ENCODE data around the gene SHANK3. TPM values are rescaled to one million over a fixed set of nuclear protein-coding genes. Genes with fewer than 3 reads are reported as not detected.

The SHANK3 gene
- total and polyA plus RNA-seq, 2 experiments from 2014 or later = 0.10 to 0.97 TPM

DNA sequence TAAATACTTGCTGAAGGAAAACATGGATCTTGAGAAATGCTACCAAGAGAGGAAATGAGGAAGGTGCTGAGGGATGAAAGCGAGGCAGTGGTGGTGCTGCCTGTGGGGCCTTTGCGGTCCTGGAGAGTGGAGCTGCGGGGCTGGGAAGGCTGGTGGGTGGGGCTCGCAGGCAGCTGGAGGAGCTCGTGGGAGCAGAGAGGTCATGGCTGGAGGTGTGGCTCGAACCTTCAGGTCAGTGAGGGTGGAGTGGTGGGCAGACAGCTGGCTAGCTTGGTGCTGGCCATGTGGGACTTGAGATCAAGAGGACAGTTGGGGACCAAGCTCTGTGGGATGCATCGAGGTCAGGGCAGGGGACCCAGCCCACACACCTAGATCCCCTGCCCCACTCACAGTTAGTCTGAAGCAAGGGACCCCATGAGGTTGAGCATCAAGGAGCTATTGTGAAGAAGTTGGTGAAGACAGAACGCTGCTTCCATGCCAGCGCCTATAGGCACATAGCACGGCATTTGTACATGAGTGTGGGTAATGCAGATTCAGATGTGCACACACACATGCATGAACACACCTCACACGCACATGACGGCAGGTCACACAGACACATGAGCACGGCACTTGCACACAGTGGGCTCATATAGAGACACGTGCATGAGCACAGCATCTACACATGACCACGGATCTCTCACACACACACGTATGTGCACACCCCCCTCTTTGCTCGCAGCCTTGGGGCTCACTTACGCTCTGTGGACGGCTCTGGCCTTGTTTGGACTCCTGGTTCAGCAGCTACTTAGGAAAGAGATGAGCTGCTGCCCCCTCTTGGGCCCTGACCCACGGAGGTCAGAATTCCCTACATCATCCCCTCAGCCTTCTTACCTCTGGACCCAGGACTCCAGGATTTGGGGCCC is 30.4 kb downstream of the SHANK3 start:
- H3K4me2 ChIP-seq (ENCODE audit: unreplicated experiment) = no peak overlapping the region
- no peak overlapping the region for H3K27ac ChIP-seq
- no peaks in the 10 kb centered on the region for H3K4me1 ChIP-seq (ENCODE audit: insufficient read depth)
- in situ Hi-C loops (cut with MboI) = no loop called here
- H3K4me3 ChIP-seq = no peak overlapping the region
- no peaks in the 10 kb centered on the region for H4K20me1 ChIP-seq (ENCODE audit: insufficient read depth)
- no peaks in the 10 kb centered on the region for H3K79me2 ChIP-seq (ENCODE audit: insufficient read depth)
- DNase-seq = no peak
- H3K27me3 ChIP-seq (replicated peaks; ENCODE audit: insufficient read depth) = no peaks in the 10 kb centered on the region
- H3K9ac ChIP-seq = no peak overlapping the region
- no peaks in the 10 kb centered on the region for H3K9me2 ChIP-seq (ENCODE audit: insufficient read depth)
- H2AFZ ChIP-seq = no peak overlapping the region
- no peaks in the 10 kb centered on the region for H3K9me3 ChIP-seq (ENCODE audit: low read depth)
- no peaks in the 10 kb centered on the region for H3F3A ChIP-seq (ENCODE audit: insufficient read depth)
- TF ChIP-seq EZH2 (IDR thresholded peaks at IDR 0.05; ENCODE audit: insufficient read depth, poor library complexity, severe bottlenecking) (no peak), EZH2phosphoT487 (IDR thresholded peaks at IDR 0.05; ENCODE audit: insufficient read depth, low read depth) (no peak)
- 85 to 89% methylated on average over 20 of the region's 20 CpGs for WGBS, 2 experiments (ENCODE audit: low coverage in 1 of 2, low lambda C conversion rate in 2 of 2, missing lambda C conversion rate in 2 of 2)
- H3K36me3 ChIP-seq (ENCODE audit: low read depth) = no peaks in the 10 kb centered on the region

DNA sequence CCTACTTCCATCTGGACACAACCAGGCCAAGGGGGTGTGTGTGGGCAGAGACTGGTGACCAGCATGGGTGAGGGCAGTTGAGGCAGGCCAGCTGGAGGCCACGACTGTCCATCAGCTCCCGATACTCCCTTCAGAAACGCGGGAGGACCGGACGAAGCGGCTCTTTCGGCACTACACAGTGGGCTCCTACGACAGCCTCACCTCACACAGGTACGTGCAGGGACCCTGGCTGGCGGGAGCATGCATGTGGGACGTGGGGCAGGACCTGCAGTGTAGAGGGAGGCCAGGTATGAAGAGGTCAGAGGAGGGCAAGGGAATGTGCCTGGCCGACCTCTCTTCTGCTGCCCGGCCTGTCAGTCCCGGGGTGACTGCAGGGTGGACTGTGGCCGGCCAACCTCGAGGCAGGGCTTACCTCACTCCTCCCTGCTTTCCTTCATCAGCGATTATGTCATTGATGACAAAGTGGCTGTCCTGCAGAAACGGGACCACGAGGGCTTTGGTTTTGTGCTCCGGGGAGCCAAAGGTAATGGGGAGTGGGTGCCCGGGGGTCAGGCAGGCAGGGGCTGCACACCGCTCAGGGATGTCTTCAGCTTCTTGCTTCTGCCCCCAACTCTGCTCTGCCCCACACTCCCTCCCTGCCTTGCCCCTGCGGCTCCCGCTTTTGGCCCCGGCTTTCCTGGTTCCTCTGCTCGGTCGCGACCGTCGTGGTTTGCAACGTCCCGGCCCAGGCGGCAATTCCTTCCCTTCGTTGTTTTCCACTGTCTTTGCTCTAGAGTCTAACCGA is 31.3 kb downstream of the SHANK3 start:
- Histone ChIP-seq H3K9ac (no peak overlapping the region), H3K4me2 (ENCODE audit: unreplicated experiment) (no peak overlapping the region), H2AFZ (no peak overlapping the region), H4K20me1 (ENCODE audit: insufficient read depth) (no peaks in the 10 kb centered on the region), H3K9me3 (ENCODE audit: low read depth) (no peaks in the 10 kb centered on the region), H3K27me3 (replicated peaks; ENCODE audit: insufficient read depth) (no peaks in the 10 kb centered on the region), H3K27ac (no peak overlapping the region), H3K4me3 (no peak overlapping the region), H3F3A (ENCODE audit: insufficient read depth) (no peaks in the 10 kb centered on the region), H3K36me3 (ENCODE audit: low read depth) (no peaks in the 10 kb centered on the region), H3K4me1 (ENCODE audit: insufficient read depth) (no peaks in the 10 kb centered on the region), H3K9me2 (ENCODE audit: insufficient read depth) (no peaks in the 10 kb centered on the region), H3K79me2 (ENCODE audit: insufficient read depth) (no peaks in the 10 kb centered on the region)
- in situ Hi-C loops (cut with MboI) = no loop called here
- no peak for DNase-seq
- TF ChIP-seq EZH2 (IDR thresholded peaks at IDR 0.05; ENCODE audit: insufficient read depth, poor library complexity, severe bottlenecking) = no peak
- no peak for TF ChIP-seq EZH2phosphoT487 (IDR thresholded peaks at IDR 0.05; ENCODE audit: insufficient read depth, low read depth)
- WGBS, 2 experiments (ENCODE audit: low coverage in 1 of 2, low lambda C conversion rate in 2 of 2, missing lambda C conversion rate in 2 of 2) = 89 to 90% methylated on average over 32 to 36 of the region's 36 CpGs

DNA sequence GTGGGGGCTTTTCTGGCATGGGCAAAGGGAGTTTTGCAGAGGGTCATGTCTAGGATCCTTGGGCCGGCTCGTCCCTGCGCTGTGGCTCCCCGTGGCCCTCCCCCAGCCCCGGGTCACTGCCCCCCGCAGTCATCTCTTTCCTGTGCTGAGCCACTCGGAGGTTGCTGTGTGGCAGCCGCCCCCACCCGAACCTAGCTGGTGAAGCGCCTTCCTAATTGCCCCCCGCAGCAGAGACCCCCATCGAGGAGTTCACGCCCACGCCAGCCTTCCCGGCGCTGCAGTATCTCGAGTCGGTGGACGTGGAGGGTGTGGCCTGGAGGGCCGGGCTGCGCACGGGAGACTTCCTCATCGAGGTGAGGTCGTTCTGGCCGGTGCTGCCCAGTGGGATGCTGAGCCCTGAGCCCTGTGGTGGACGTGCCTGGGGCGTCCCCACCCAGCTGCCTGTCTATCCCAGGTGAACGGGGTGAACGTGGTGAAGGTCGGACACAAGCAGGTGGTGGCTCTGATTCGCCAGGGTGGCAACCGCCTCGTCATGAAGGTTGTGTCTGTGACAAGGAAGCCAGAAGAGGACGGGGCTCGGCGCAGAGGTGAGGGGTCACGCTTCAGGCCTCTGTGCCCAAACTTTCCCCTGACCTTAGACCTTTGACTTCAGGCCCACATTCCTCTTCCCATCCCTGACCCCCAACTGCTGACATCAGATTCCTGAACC is 32.0 kb downstream of the SHANK3 start:
- Histone ChIP-seq H3K4me2 (ENCODE audit: unreplicated experiment) (no peak overlapping the region), H2AFZ (no peak overlapping the region), H3K9ac (no peak overlapping the region), H3K4me3 (no peak overlapping the region), H3K27me3 (replicated peaks; ENCODE audit: insufficient read depth) (no peaks in the 10 kb centered on the region), H3K27ac (no peak overlapping the region), H3K9me2 (ENCODE audit: insufficient read depth) (no peaks in the 10 kb centered on the region), H3K36me3 (ENCODE audit: low read depth) (no peaks in the 10 kb centered on the region), H3K79me2 (ENCODE audit: insufficient read depth) (no peaks in the 10 kb centered on the region), H3K9me3 (ENCODE audit: low read depth) (no peaks in the 10 kb centered on the region), H4K20me1 (ENCODE audit: insufficient read depth) (no peaks in the 10 kb centered on the region), H3K4me1 (ENCODE audit: insufficient read depth) (no peaks in the 10 kb centered on the region), H3F3A (ENCODE audit: insufficient read depth) (no peaks in the 10 kb centered on the region)
- no peak for TF ChIP-seq EZH2 (IDR thresholded peaks at IDR 0.05; ENCODE audit: insufficient read depth, poor library complexity, severe bottlenecking)
- no peak for TF ChIP-seq EZH2phosphoT487 (IDR thresholded peaks at IDR 0.05; ENCODE audit: insufficient read depth, low read depth)
- in situ Hi-C loops (cut with MboI) = no loop called here
- WGBS, 2 experiments (ENCODE audit: low coverage in 1 of 2, low lambda C conversion rate in 2 of 2, missing lambda C conversion rate in 2 of 2) = 92 to 95% methylated on average over 24 to 37 of the region's 37 CpGs
- no peak for DNase-seq

DNA sequence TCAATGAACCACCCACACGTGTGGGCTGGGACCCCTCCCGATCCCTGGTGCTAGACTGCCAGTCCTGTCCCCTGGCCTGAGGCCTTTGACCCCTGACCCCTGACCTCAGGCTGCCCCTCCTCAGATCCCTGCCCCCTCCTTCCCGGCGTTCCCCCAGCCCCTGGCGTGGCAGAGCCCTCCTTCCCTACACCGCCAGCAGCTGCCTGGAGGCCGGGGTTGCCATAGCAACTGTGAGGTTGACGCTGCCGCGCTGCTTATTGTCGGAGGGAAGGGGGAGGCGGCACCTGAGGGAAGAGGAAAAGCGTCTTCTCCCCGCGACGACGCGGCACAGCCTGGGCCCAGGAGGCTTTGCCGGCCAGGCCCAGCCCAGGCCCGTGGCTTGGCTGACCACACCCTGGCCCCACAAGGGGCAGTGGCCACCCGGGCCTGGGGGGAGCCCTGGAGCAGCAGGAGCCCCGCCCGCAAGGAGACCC is 32.6 kb downstream of the SHANK3 start:
- in situ Hi-C loops (cut with MboI) = no loop called here
- no peak overlapping the region for H3K4me2 ChIP-seq (ENCODE audit: unreplicated experiment)
- H3K36me3 ChIP-seq (ENCODE audit: low read depth) = no peaks in the 10 kb centered on the region
- DNase-seq = no peak
- no peak for TF ChIP-seq EZH2 (IDR thresholded peaks at IDR 0.05; ENCODE audit: insufficient read depth, poor library complexity, severe bottlenecking)
- no peak for TF ChIP-seq EZH2phosphoT487 (IDR thresholded peaks at IDR 0.05; ENCODE audit: insufficient read depth, low read depth)
- H3K79me2 ChIP-seq (ENCODE audit: insufficient read depth) = no peaks in the 10 kb centered on the region
- 62 to 68% methylated on average over 14 to 23 of the region's 23 CpGs for WGBS, 2 experiments (ENCODE audit: low coverage in 1 of 2, low lambda C conversion rate in 2 of 2, missing lambda C conversion rate in 2 of 2)
- H3K27me3 ChIP-seq (replicated peaks; ENCODE audit: insufficient read depth) = no peaks in the 10 kb centered on the region
- no peaks in the 10 kb centered on the region for H3K4me1 ChIP-seq (ENCODE audit: insufficient read depth)
- no peak overlapping the region for H3K27ac ChIP-seq
- H4K20me1 ChIP-seq (ENCODE audit: insufficient read depth) = no peaks in the 10 kb centered on the region
- no peaks in the 10 kb centered on the region for H3F3A ChIP-seq (ENCODE audit: insufficient read depth)
- H3K4me3 ChIP-seq = no peak overlapping the region
- H2AFZ ChIP-seq = no peak overlapping the region
- no peaks in the 10 kb centered on the region for H3K9me3 ChIP-seq (ENCODE audit: low read depth)
- no peak overlapping the region for H3K9ac ChIP-seq
- H3K9me2 ChIP-seq (ENCODE audit: insufficient read depth) = no peaks in the 10 kb centered on the region

All from GM23248 (cell line).